Gastroesophageal sphincter (tissue), 4 donors: ENCODE results near the gene DPEP1. TPM values are rescaled to one million over a fixed set of nuclear protein-coding genes. Genes with fewer than 3 reads are reported as not detected.
"Not testable (repeated sequence)": the region's sequence is repeated elsewhere in the genome, so short reads cannot be mapped to it uniquely, and the experiment has no call there.

ENCODE experiments used
- ATAC-seq: fragments of 150-250 bp; one replicate; pipeline ENCODE4 v1.9.1; 2016; ENCODE audit warnings: mild to moderate bottlenecking, moderate library complexity
- H3K27ac ChIP-seq, 4 donors: fragments of 200-600 bp; sonication (generic) in 3 of 4; 1 replicate in 3 of 4; 2 replicates in 1 of 4; pipeline ENCODE4 v1.5.1; 2016 to 2019
- H3K27me3 ChIP-seq: fragments of 200-600 bp; sonication (generic); one replicate; pipeline ENCODE4 v1.5.1; 2019
- H3K36me3 ChIP-seq, 2 donors: fragments of 200-600 bp; sonication (generic); one replicate each; pipeline ENCODE4 v1.5.1; 2019; ENCODE audit warnings: control low read depth in 1 of 2
- H3K4me1 ChIP-seq, 3 donors: fragments of 200-600 bp; sonication (generic); 1 replicate in 2 of 3; 2 replicates in 1 of 3; pipeline ENCODE4 v1.5.1; 2016 to 2019; ENCODE audit warnings: control low read depth in 2 of 3
- H3K4me3 ChIP-seq, 2 donors: fragments of 200-600 bp; sonication (generic); one replicate each; pipeline ENCODE4 v1.5.1; 2019; ENCODE audit warnings: mild to moderate bottlenecking in 1 of 2, moderate library complexity in 1 of 2
- H3K9me3 ChIP-seq, 3 donors: fragments of 200-600 bp; sonication (generic); one replicate each; pipeline ENCODE4 v1.5.1; 2017 to 2019; ENCODE audit warnings: control low read depth in 2 of 3
- EP300 ChIP-seq: sonication (generic); formaldehyde crosslinking; IDR thresholded peaks from one replicate; pipeline ENCODE4 v1.6.1; 2017; ENCODE audit warnings: antibody characterized with exemption, mild to moderate bottlenecking
- POLR2A ChIP-seq, 2 donors: fragments of 450-650 bp; IDR thresholded peaks; one replicate each; pipeline ENCODE4 v1.6.1; 2017; ENCODE audit warnings: antibody characterized with exemption in 2 of 2, mild to moderate bottlenecking in 2 of 2, moderate library complexity in 1 of 2
- POLR2AphosphoS5 ChIP-seq: sonication (generic); formaldehyde crosslinking; IDR thresholded peaks from one replicate; pipeline ENCODE4 v1.6.1; 2017; ENCODE audit warnings: antibody characterized with exemption
- WGBS, 2 donors: methylation state at CpG; one replicate each; pipeline ENCODE4 v1.1.5; 2018; ENCODE audit warnings: low coverage in 1 of 2; 5-methylcytosine and 5-hydroxymethylcytosine counted together
- total RNA-seq, 4 donors: library from RNA; depleted of rRNA; stranded (reverse); fragments of >200 nt; gene quantifications; one replicate each; pipeline ENCODE4 v1.1.0, GENCODE V29; 2016
- TF ChIP-seq, protein P1 (sequence below), 4 experiments: fragments of 200-600 bp in 2 of 4; fragments of 450-650 bp in 2 of 4; sonication (generic) in 1 of 4; IDR thresholded peaks; one replicate each; pipeline ENCODE4 v1.5.1; 2017 to 2019; ENCODE audit warnings: antibody characterized with exemption in 4 of 4, mild to moderate bottlenecking in 2 of 4, moderate library complexity in 2 of 4

DPEP1 gene
- total RNA-seq, 4 donors from 2014 or later, result 0.54 TPM; not detected in 3

DNA sequence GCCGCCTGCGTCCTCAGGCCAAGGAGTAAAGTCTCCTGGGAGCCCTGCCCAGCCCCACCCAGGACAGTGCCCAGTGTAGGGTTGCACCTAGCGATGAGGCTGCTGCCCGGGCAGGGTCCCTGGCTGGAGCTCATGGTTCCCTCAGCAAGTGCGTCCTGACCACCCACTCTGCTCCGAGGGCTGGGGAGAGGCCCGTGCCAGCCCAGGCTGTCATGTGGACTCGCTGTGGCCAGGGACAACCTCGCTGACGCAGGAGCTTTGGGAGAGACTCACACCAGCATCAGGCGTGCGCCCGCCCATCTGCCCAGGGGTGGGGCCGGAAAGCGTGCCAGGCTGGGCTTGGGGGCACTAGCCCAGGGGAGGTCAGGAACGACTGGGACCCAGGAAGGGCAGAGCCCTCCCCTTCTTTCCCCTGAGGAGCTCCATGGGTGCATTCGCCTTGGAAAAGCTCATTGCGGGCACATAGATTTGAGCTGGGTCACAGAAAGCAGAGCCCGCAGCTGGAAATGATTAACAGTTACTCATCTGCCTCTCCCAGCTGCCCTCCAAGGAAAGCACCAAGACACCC, 19.7 kb downstream of the DPEP1 start:
- no peak for ATAC-seq

DNA sequence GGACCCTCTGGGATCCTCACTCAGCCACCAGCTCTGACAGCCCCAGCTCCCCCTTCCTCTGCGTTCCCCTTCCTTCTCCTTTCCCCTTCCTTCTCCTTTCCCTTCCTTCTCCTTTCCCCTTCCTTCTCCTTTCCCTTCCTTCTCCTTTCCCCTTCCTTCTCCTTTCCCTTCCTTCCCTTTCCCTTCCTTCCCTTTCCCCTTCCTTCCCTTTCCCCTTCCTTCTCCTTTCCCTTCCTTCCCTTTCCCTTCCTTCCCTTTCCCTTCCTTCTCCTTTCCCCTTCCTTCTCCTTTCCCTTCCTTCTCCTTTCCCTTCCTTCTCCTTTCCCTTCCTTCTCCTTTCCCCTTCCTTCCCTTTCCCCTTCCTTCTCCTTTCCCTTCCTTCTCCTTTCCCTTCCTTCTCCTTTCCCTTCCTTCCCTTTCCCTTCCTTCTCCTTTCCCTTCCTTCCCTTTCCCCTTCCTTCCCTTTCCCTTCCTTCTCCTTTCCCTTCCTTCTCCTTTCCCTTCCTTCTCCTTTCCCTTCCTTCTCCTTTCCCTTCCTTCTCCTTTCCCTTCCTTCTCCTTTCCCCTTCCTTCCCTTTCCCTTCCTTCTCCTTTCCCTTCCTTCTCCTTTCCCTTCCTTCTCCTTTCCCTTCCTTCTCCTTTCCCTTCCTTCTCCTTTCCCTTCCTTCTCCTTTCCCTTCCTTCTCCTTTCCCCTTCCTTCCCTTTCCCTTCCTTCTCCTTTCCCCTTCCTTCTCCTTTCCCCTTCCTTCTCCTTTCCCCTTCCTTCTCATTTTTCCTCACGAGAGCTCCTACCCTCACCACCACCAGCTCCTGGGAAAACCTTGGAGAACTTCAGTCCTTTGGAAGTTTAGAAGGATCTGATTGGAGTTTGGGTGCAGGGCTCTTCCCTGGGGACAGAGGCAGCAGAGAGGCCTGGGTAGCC, 21.3 kb downstream of the DPEP1 start:
- H3K9me3 ChIP-seq, ATAC-seq, H3K4me1 ChIP-seq, H3K36me3 ChIP-seq, H3K27ac ChIP-seq, H3K4me3 ChIP-seq: not testable (repeated sequence)
- WGBS, 2 donors, result 44% methylated on average over 1 of the region's 2 CpGs; no CpG with 5 or more reads in 1 of the 2 donors
- peaks cover 35% of the 10 kb centered on the region for H3K27me3 ChIP-seq

More for the DNA sequence above, 19.7 kb downstream of the DPEP1 start:
- Histone ChIP-seq H3K4me3 (no peak overlapping the region), H3K27ac (no peak overlapping the region), H3K27me3 (peaks cover 39% of the 10 kb centered on the region), H3K36me3 (no peaks in the 10 kb centered on the region), H3K4me1 (no peaks in the 10 kb centered on the region), H3K9me3 (no peaks in the 10 kb centered on the region)
- 60% methylated on average over 2 of the region's 19 CpGs; no CpG with 5 or more reads in 1 of the 2 donors for WGBS, 2 donors
- TF ChIP-seq POLR2A (IDR thresholded peaks at IDR 0.05) (no peak), EP300 (no peak)
- TF ChIP-seq, protein P1, sequence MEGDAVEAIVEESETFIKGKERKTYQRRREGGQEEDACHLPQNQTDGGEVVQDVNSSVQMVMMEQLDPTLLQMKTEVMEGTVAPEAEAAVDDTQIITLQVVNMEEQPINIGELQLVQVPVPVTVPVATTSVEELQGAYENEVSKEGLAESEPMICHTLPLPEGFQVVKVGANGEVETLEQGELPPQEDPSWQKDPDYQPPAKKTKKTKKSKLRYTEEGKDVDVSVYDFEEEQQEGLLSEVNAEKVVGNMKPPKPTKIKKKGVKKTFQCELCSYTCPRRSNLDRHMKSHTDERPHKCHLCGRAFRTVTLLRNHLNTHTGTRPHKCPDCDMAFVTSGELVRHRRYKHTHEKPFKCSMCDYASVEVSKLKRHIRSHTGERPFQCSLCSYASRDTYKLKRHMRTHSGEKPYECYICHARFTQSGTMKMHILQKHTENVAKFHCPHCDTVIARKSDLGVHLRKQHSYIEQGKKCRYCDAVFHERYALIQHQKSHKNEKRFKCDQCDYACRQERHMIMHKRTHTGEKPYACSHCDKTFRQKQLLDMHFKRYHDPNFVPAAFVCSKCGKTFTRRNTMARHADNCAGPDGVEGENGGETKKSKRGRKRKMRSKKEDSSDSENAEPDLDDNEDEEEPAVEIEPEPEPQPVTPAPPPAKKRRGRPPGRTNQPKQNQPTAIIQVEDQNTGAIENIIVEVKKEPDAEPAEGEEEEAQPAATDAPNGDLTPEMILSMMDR (IDR thresholded peaks at IDR 0.05), result no peak

DNA sequence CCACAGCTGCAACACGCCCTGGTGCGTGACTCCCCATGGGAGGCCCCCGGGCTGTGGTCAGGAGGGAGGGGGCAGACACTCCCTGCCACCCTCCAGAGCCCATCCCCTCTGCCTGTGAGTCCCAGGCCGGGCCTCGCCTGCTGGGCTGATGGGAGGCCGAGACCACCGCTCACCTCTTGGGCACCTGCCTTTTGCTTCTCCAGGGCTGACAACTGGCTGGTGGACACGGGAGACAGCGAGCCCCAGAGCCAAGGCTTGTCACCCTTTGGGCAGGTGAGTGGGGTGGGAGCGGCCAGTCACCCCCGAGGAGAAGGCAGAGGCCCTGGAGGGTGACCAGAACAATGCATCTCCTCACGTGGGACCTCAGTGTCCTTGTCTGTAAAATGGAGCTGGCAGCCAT, 23.2 kb downstream of the DPEP1 start:
- TF ChIP-seq EP300, result no peak
- TF ChIP-seq, protein P1 (IDR thresholded peaks at IDR 0.05), result no peak
- TF ChIP-seq POLR2AphosphoS5, result no peak
- no peak for TF ChIP-seq POLR2A (IDR thresholded peaks at IDR 0.05)
- no CpG with 5 or more reads among the region's 12 CpGs for WGBS, 2 donors

DNA sequence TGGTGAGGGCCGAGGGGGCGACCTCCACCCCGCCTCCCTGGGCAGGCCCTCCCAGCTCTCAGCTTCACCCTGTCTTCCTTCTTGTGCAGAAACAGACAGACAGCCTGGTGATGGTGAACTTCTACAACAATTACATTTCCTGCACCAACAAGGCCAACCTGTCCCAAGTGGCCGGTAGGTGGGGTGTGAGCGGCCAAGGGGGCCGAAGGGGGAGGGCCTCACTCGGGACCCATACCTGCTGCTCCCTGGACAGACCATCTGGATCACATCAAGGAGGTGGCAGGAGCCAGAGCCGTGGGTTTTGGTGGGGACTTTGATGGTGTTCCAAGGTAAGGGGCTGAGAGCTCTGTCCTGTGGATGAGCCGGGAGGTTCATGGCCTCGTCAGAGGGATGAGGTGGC, 23.9 kb downstream of the DPEP1 start:
- Histone ChIP-seq H3K4me3 (no peak overlapping the region), H3K9me3 (no peaks in the 10 kb centered on the region), H3K27me3 (peaks cover 19% of the 10 kb centered on the region), H3K4me1 (peaks cover 0 to 21% (median 0%) of the 10 kb centered on the region in 3 donors), H3K36me3 (no peaks in the 10 kb centered on the region), H3K27ac (no peak overlapping the region)
- 50 to 68% methylated on average over 2 to 5 of the region's 10 CpGs for WGBS, 2 donors
- TF ChIP-seq POLR2AphosphoS5, result no peak
- TF ChIP-seq, protein P1 (IDR thresholded peaks at IDR 0.05), result no peak
- TF ChIP-seq EP300, result no peak
- no peak for TF ChIP-seq POLR2A (IDR thresholded peaks at IDR 0.05)
- no peak for ATAC-seq

More for the DNA sequence above, 23.2 kb downstream of the DPEP1 start:
- H3K4me1 ChIP-seq, result peaks cover 0 to 17% (median 0%) of the 10 kb centered on the region in 3 donors
- H3K27ac ChIP-seq, result no peak overlapping the region
- no peaks in the 10 kb centered on the region for H3K9me3 ChIP-seq
- ATAC-seq, result no peak
- H3K4me3 ChIP-seq, result no peak overlapping the region
- H3K27me3 ChIP-seq, result peaks cover 26% of the 10 kb centered on the region
- no peaks in the 10 kb centered on the region for H3K36me3 ChIP-seq

DNA sequence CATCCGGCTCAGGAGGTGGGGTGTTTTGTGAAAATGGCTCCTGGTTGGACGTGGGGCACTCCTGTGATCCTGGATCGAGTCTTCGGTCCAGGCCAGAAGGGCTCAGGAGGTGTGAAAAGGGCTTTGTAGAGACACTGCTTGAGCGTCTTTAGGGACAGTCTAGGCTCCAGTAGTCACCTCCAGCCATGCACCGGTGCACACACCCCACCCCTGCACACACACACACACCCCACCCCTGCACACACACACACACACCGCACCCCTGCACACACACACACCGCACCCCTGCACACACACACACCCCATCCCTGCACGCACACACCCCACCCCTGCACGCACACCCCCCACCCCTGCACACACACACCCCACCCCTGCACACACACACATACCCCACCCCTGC, 25.0 kb downstream of the DPEP1 start:
- H3K4me3 ChIP-seq, result no peak overlapping the region
- H3K27me3 ChIP-seq, result peaks cover 8% of the 10 kb centered on the region
- ATAC-seq, result no peak
- H3K9me3 ChIP-seq, result no peaks in the 10 kb centered on the region
- H3K4me1 ChIP-seq, result peaks cover 0 to 21% (median 0%) of the 10 kb centered on the region in 3 donors
- 55% methylated on average over 5 of the region's 10 CpGs; no CpG with 5 or more reads in 1 of the 2 donors for WGBS, 2 donors
- no peak overlapping the region for H3K27ac ChIP-seq
- H3K36me3 ChIP-seq, result no peaks in the 10 kb centered on the region
- TF ChIP-seq POLR2A (IDR thresholded peaks at IDR 0.05) (no peak), EP300 (no peak), POLR2AphosphoS5 (no peak)
- TF ChIP-seq, protein P1 (IDR thresholded peaks at IDR 0.05), result no peak
